Measurements from ENCODE around the gene DLGAP3. TPM values are rescaled to one million over a fixed set of nuclear protein-coding genes. Genes with fewer than 3 reads are reported as not detected.

DLGAP3 gene
- total and polyA plus RNA-seq, 2 experiments from 2014 or later, result 0.42 to 0.48 TPM

GRCh38 chr1:34918386-34918976 is 11.0 kb downstream of the DLGAP3 start:
- Histone ChIP-seq H3K4me1 (ENCODE audit: low read depth) (no peaks in the 10 kb centered on the region), H3K27me3 (peaks cover 17% of the 10 kb centered on the region), H3K9me3 (ENCODE audit: low read depth) (no peaks in the 10 kb centered on the region), H3K27ac (no peak overlapping the region), H3K36me3 (no peaks in the 10 kb centered on the region), H3K4me3 (no peak overlapping the region)
- DNase-seq (ENCODE audit: low read depth in 1 of 2, low spot score in 1 of 2), result no peak
- no peak for TF ChIP-seq CTCF (IDR thresholded peaks at IDR 0.05; ENCODE audit: low read depth, low read length)

GRCh38 chr1:34917017-34917416 is 12.4 kb downstream of the DLGAP3 start:
- Histone ChIP-seq H3K27ac (no peak overlapping the region), H3K9me3 (ENCODE audit: low read depth) (no peaks in the 10 kb centered on the region), H3K27me3 (peaks cover 9% of the 10 kb centered on the region), H3K4me1 (ENCODE audit: low read depth) (no peaks in the 10 kb centered on the region), H3K4me3 (no peak overlapping the region), H3K36me3 (no peaks in the 10 kb centered on the region)
- DNase-seq (ENCODE audit: low read depth in 1 of 2, low spot score in 1 of 2), result no peak
- no peak for TF ChIP-seq CTCF (IDR thresholded peaks at IDR 0.05; ENCODE audit: low read depth, low read length)

GRCh38 chr1:34916104-34916503 is 13.3 kb downstream of the DLGAP3 start:
- no peaks in the 10 kb centered on the region for H3K9me3 ChIP-seq (ENCODE audit: low read depth)
- TF ChIP-seq CTCF (IDR thresholded peaks at IDR 0.05; ENCODE audit: low read depth, low read length), result no peak
- H3K27ac ChIP-seq, result no peak overlapping the region
- H3K36me3 ChIP-seq, result no peaks in the 10 kb centered on the region
- H3K4me1 ChIP-seq (ENCODE audit: low read depth), result no peaks in the 10 kb centered on the region
- H3K27me3 ChIP-seq, result peaks cover 5% of the 10 kb centered on the region
- no peak overlapping the region for H3K4me3 ChIP-seq
- no peak for DNase-seq (ENCODE audit: low read depth in 1 of 2, low spot score in 1 of 2)

GRCh38 chr1:34915521-34915920 is 13.9 kb downstream of the DLGAP3 start:
- Histone ChIP-seq H3K9me3 (ENCODE audit: low read depth) (no peaks in the 10 kb centered on the region), H3K36me3 (no peaks in the 10 kb centered on the region), H3K4me1 (ENCODE audit: low read depth) (no peaks in the 10 kb centered on the region), H3K27ac (no peak overlapping the region), H3K27me3 (peaks cover 5% of the 10 kb centered on the region), H3K4me3 (no peak overlapping the region)
- TF ChIP-seq CTCF (IDR thresholded peaks at IDR 0.05; ENCODE audit: low read depth, low read length), result no peak
- peak in 1 of 2 donors; percentile 13 for DNase-seq (ENCODE audit: low read depth in 1 of 2, low spot score in 1 of 2)

GRCh38 chr1:34914958-34915357 is 14.5 kb downstream of the DLGAP3 start:
- no peaks in the 10 kb centered on the region for H3K9me3 ChIP-seq (ENCODE audit: low read depth)
- DNase-seq (ENCODE audit: low read depth in 1 of 2, low spot score in 1 of 2), result no peak
- no peak overlapping the region for H3K27ac ChIP-seq
- peaks cover 3% of the 10 kb centered on the region for H3K27me3 ChIP-seq
- H3K36me3 ChIP-seq, result no peaks in the 10 kb centered on the region
- no peak for TF ChIP-seq CTCF (IDR thresholded peaks at IDR 0.05; ENCODE audit: low read depth, low read length)
- no peak overlapping the region for H3K4me3 ChIP-seq
- H3K4me1 ChIP-seq (ENCODE audit: low read depth), result no peaks in the 10 kb centered on the region

All from cardiac muscle cell (in vitro differentiated cells and primary cell).